K562 (cell line): ENCODE data around the gene DNAAF8.

ENCODE experiments used
- CBFB ChIP-seq: sonication (generic); formaldehyde crosslinking; IDR thresholded peaks from 2 replicates; pipeline ENCODE4 v1.4.0; 2020; ENCODE audit warnings: mild to moderate bottlenecking, missing genetic modification reagents
- CSDE1 ChIP-seq, 2 experiments: fragments of 450-650 bp; IDR thresholded peaks; 2 replicates each; pipeline ENCODE4 v1.6.1; 2016; ENCODE audit warnings: mild to moderate bottlenecking in 1 of 2
- CTCF ChIP-seq, 3 experiments: IDR thresholded peaks in 2 of 3; conservative IDR thresholded peaks in 1 of 3; 2 replicates each; pipeline ENCODE4 v1.5.1; 2011 to 2012; ENCODE audit warnings: low read length in 3 of 3, mild to moderate bottlenecking in 3 of 3, control low read depth in 2 of 3, improper control_type of control experiment in 1 of 3, inconsistent platforms in 1 of 3, low read depth in 1 of 3, mixed read lengths in 1 of 3, moderate library complexity in 1 of 3; ENCODE audit not compliant: insufficient read depth in 2 of 3
- E2F4 ChIP-seq: sonication (generic); formaldehyde crosslinking; IDR thresholded peaks from 2 replicates; pipeline ENCODE4 v1.8.0; 2022; ENCODE audit warnings: mild to moderate bottlenecking, low read depth, missing genetic modification reagents
- ELF1 ChIP-seq: fragments of 200-800 bp; sonication (Bioruptor generic); IDR thresholded peaks from 2 replicates; pipeline ENCODE4 v1.6.1; 2016; ENCODE audit warnings: missing genetic modification characterization, missing compliant biosample characterization
- HES1 ChIP-seq: fragments of 450-650 bp; IDR thresholded peaks from 2 replicates; pipeline ENCODE4 v1.6.1; 2016; ENCODE audit warnings: low read depth, mild to moderate bottlenecking, moderate library complexity
- HINFP ChIP-seq: fragments of 450-650 bp; conservative IDR thresholded peaks from 2 replicates; pipeline ENCODE4 v1.6.1; 2016; ENCODE audit warnings: missing genetic modification characterization, low read depth, mild to moderate bottlenecking, control low read depth, missing compliant biosample characterization
- HNRNPH1 ChIP-seq: fragments of 200-400 bp; formaldehyde crosslinking; optimal IDR thresholded peaks from 2 replicates; pipeline ENCODE3; 2017; ENCODE audit warnings: low read depth, mild to moderate bottlenecking, low read length, moderate library complexity
- MAX ChIP-seq: sonication (generic); formaldehyde crosslinking; IDR thresholded peaks from 2 replicates; pipeline ENCODE4 v1.9.0; 2022; ENCODE audit warnings: mild to moderate bottlenecking, missing genetic modification reagents
- SIN3A ChIP-seq, 2 experiments: fragments of 150-350 bp in 1 of 2; IDR thresholded peaks; 2 replicates each; pipeline ENCODE4 v1.6.1; 2011 to 2016; ENCODE audit warnings: borderline replicate concordance in 2 of 2, low read depth in 2 of 2, low read length in 2 of 2, mild to moderate bottlenecking in 2 of 2, moderate library complexity in 2 of 2; ENCODE audit not compliant: control insufficient read depth in 1 of 2
- TFE3 ChIP-seq: fragments of 450-650 bp; formaldehyde crosslinking; IDR thresholded peaks from 2 replicates; pipeline ENCODE4 v1.4.0; 2020; ENCODE audit warnings: mild to moderate bottlenecking, mixed read lengths
- ZNF274 ChIP-seq: IDR thresholded peaks from 2 replicates; pipeline ENCODE4 v1.6.1; 2011; ENCODE audit warnings: low read depth, mild to moderate bottlenecking, low read length, moderate library complexity, borderline replicate concordance

- no peak for TF ChIP-seq CTCF (IDR thresholded peaks at IDR 0.05 in 2 of 3, conservative IDR thresholded peaks at IDR 0.05 in 1 of 3; ENCODE audit: insufficient read depth in 2 of 3, low read depth in 1 of 3, low read length in 3 of 3)
- TF ChIP-seq ZNF274, result no peak
- TF ChIP-seq HNRNPH1, result no peak
- no peak for TF ChIP-seq SIN3A (IDR thresholded peaks at IDR 0.05; ENCODE audit: borderline replicate concordance in 2 of 2, control insufficient read depth in 1 of 2, low read depth in 2 of 2, low read length in 2 of 2)
- no peak for TF ChIP-seq CSDE1 (IDR thresholded peaks at IDR 0.05)
- no peak for TF ChIP-seq MAX
- TF ChIP-seq CBFB (CRISPR knock-in tag), result no peak
- TF ChIP-seq TFE3 (CRISPR knock-in tag), result no peak
- no peak for TF ChIP-seq HINFP (tag)
- no peak for TF ChIP-seq E2F4
- no peak for TF ChIP-seq HES1
- no peak for TF ChIP-seq ELF1 (tag)
These were observed 12.7 kb downstream of the DNAAF8 start for GRCh38 chr16:4746991-4747574.
